ENCODE data around the gene LRP5.

GRCh38 chr11:68374531-68374930, 62.1 kb downstream of the LRP5 start:
- no peak for TF ChIP-seq POLR2A (IDR thresholded peaks at IDR 0.05)
- no peak for TF ChIP-seq CTCF (IDR thresholded peaks at IDR 0.05)
